GM13976 (cell line): ENCODE measurements around the gene XDH.

Source experiments
- DNase-seq: peaks from one replicate; pipeline ENCODE4 v3.0.0; 2012; ENCODE audit warnings: low spot score
- CTCF ChIP-seq: IDR thresholded peaks from 2 replicates; pipeline ENCODE4 v1.5.1; 2012; ENCODE audit warnings: borderline replicate concordance, mild to moderate bottlenecking; ENCODE audit not compliant: insufficient read depth; ENCODE audit errors: extremely low read depth, missing control alignments, control extremely low read depth
- in situ Hi-C: fragments of 300-500 bp; cut with MboI; formaldehyde crosslinking; loops from one replicate; pipeline ENCODE4 v1.12.0; 2022; ENCODE audit warnings: low sequenced_read_pairs, mixed read lengths, inconsistent platforms; ENCODE audit not compliant: unreplicated experiment

Gene XDH

GRCh38 chr2:31339696-31340095 lies 74.8 kb downstream of the XDH start:
- in situ Hi-C loops = loop anchor here (10.0 to 25.0 kb wide), 3 partner anchors 165 to 625 kb away; no protein-coding TSS in a partner anchor
- DNase-seq = no peak
- TF ChIP-seq CTCF = no peak

GRCh38 chr2:31337860-31338259 lies 76.7 kb downstream of the XDH start:
- no peak for DNase-seq
- in situ Hi-C loops = loop anchor here (10.0 to 25.0 kb wide), 3 partner anchors 163 to 623 kb away; no protein-coding TSS in a partner anchor

GRCh38 chr2:31337197-31337596 lies 77.3 kb downstream of the XDH start:
- no peak for DNase-seq
- in situ Hi-C loops = loop anchor here (10.0 to 25.0 kb wide), 3 partner anchors 162 to 622 kb away; no protein-coding TSS in a partner anchor

More at GRCh38 chr2:31337860-31338259, 76.7 kb downstream of the XDH start:
- TF ChIP-seq CTCF = no peak

GRCh38 chr2:31335921-31336585 lies 78.5 kb downstream of the XDH start:
- no peak for DNase-seq
- no peak for TF ChIP-seq CTCF
- in situ Hi-C loops = loop anchor here (10.0 to 25.0 kb wide), 3 partner anchors 161 to 621 kb away; no protein-coding TSS in a partner anchor

More at GRCh38 chr2:31337197-31337596, 77.3 kb downstream of the XDH start:
- no peak for TF ChIP-seq CTCF

GRCh38 chr2:31334311-31335026 lies 80.1 kb downstream of the XDH start:
- TF ChIP-seq CTCF = no peak
- in situ Hi-C loops = loop anchor here (10.0 to 25.0 kb wide), 3 partner anchors 160 to 620 kb away; no protein-coding TSS in a partner anchor
- DNase-seq = no peak

GRCh38 chr2:31333527-31334183 lies 80.9 kb downstream of the XDH start:
- peak; percentile 95 for TF ChIP-seq CTCF
- DNase-seq = peak; percentile 75
- in situ Hi-C loops = loop anchor here (10.0 to 25.0 kb wide), 3 partner anchors 159 to 619 kb away; no protein-coding TSS in a partner anchor
